Right cardiac atrium (tissue), 5 donors: ENCODE measurements around the gene RAB5B. TPM values are rescaled to one million over a fixed set of nuclear protein-coding genes. Genes with fewer than 3 reads are reported as not detected.
"Not testable (repeated sequence)": the region's sequence is repeated elsewhere in the genome, so short reads cannot be mapped to it uniquely, and the experiment has no call there.

Experiments used
- ATAC-seq, 2 donors: fragments of 200-7000 bp; cut with Tn5 transposase; one replicate each; pipeline versions ENCODE4 v1.8.0 to v1.9.1; 2020; ENCODE audit warnings: moderate library complexity in 2 of 2, mild to moderate bottlenecking in 1 of 2
- DNase-seq, 3 donors: peaks; one replicate each; pipeline ENCODE4 v3.0.0-alpha.2; 2020
- H3K27ac ChIP-seq: one replicate; pipeline ENCODE4 v1.5.1; 2013; ENCODE audit warnings: mild to moderate bottlenecking, low read length, control low read depth, moderate library complexity
- H3K27me3 ChIP-seq: one replicate; pipeline ENCODE4 v1.6.1; 2013; ENCODE audit not compliant: control insufficient read depth, insufficient read depth
- H3K4me1 ChIP-seq: one replicate; pipeline ENCODE4 v1.6.1; 2013; ENCODE audit warnings: low read length; ENCODE audit not compliant: control insufficient read depth, insufficient read depth
- H3K4me3 ChIP-seq: one replicate; pipeline ENCODE4 v1.5.1; 2013; ENCODE audit warnings: low read length, control low read depth
- H3K9me3 ChIP-seq: one replicate; pipeline ENCODE4 v1.6.1; 2013; ENCODE audit warnings: low read length; ENCODE audit not compliant: control insufficient read depth
- WGBS: extraction: QIAGEN DNeasy Blood & Tissue Kit; methylation state at CpG from one replicate; pipeline ENCODE4 v1.1.7; 2013; 5-methylcytosine and 5-hydroxymethylcytosine counted together
- intact Hi-C, 4 donors: fragments of 100-400 bp; cut with DNase I; formaldehyde crosslinking; loops; one replicate each; pipeline versions ENCODE4 v1.11.0 to v1.14.0; 2022 to 2023
- polyA plus RNA-seq: library from polyadenylated mRNA; stranded (reverse); fragments of 200-250 nt; gene quantifications from one replicate; pipeline ENCODE4 v1.2.3, GENCODE V29; 2013
- total RNA-seq, 4 donors: library from RNA; stranded (reverse); fragmentation: NEBNext Ultra II Directional; extraction: Animal tissue kit (Norgen Biotek cat#: 25700); gene quantifications; one replicate each; pipeline ENCODE4 v1.2.1, GENCODE V29; 2021
- donor health status: healthy with polysubstance abuse.
- donor health status: DM: no; HTN: yes; CAD: no.
- donor health status: DM: no; HTN: no; CAD: no.
- donor health status: DM: no; HTN: yes; CAD: no; lungs with severe emphysema.
- donor health status: DM: yes; HTN: yes; CAD: no.

RAB5B gene
- total and polyA plus RNA-seq, 5 donors = 86.4 to 132 (median 113) TPM

- peaks cover 2% of the 10 kb centered on the region for H3K4me1 ChIP-seq
- intact Hi-C loops = no loop called here
- no peak overlapping the region for H3K4me3 ChIP-seq
- WGBS = 77% methylated on average over 4 of the region's 4 CpGs
- H3K27me3 ChIP-seq = no peaks in the 10 kb centered on the region
- no peak overlapping the region for H3K27ac ChIP-seq
- ATAC-seq = no peak
- no peaks in the 10 kb centered on the region for H3K9me3 ChIP-seq
- DNase-seq = peak in 1 of 3 donors; percentile 71
These were observed 4.5 kb upstream of the RAB5B start for GRCh38 chr12:55969356-55969755.

DNA sequence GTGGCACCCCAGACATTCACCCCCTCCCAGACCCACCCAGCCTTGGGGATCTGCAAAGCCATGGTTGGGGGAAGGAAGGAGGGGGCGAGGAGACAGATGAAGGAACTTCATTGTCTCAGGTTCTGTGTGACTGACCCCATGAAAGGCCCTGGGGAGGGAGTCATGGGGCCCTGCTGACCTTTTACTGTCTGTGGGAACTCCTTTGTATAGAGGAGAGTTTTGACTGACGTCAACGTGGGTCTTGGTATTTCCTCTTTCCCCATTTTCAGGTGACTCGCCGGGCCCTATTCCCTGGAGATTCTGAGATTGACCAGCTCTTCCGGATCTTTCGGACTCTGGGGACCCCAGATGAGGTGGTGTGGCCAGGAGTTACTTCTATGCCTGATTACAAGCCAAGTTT lies 3.1 kb upstream of the RAB5B start:
- Histone ChIP-seq H3K27ac (no peak overlapping the region), H3K4me1 (peaks cover 2% of the 10 kb centered on the region), H3K4me3 (no peak overlapping the region), H3K27me3 (no peaks in the 10 kb centered on the region), H3K9me3 (no peaks in the 10 kb centered on the region)
- intact Hi-C loops = no loop called here
- WGBS = 73% methylated on average over 7 of the region's 7 CpGs
- DNase-seq (no peak), ATAC-seq (no peak)

DNA sequence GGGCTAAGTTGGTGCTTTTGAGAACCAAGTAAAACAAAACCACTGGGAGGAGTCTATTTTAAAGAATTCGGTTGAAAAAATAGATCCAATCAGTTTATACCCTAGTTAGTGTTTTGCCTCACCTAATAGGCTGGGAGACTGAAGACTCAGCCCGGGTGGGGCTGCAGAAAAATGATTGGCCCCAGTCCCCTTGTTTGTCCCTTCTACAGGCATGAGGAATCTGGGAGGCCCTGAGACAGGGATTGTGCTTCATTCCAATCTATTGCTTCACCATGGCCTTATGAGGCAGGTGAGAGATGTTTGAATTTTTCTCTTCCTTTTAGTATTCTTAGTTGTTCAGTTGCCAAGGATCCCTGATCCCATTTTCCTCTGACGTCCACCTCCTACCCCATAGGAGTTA lies 1.8 kb upstream of the RAB5B start:
- Histone ChIP-seq H3K4me3 (peak overlapping the region; percentile 87), H3K9me3 (no peaks in the 10 kb centered on the region), H3K27me3 (no peaks in the 10 kb centered on the region), H3K27ac (peak overlapping the region; percentile 23), H3K4me1 (peaks cover 2% of the 10 kb centered on the region)
- 56% methylated on average over 3 of the region's 3 CpGs for WGBS
- DNase-seq (no peak), ATAC-seq (no peak)
- intact Hi-C loops = no loop called here

GRCh38 chr12:55972456-55972855 lies 1.4 kb upstream of the RAB5B start:
- DNase-seq (no peak), ATAC-seq (no peak)
- intact Hi-C loops = no loop called here
- Histone ChIP-seq H3K9me3 (no peaks in the 10 kb centered on the region), H3K27me3 (no peaks in the 10 kb centered on the region), H3K4me3 (peak overlapping the region; percentile 87), H3K4me1 (no peaks in the 10 kb centered on the region), H3K27ac (peak overlapping the region; percentile 98)
- WGBS = 33% methylated on average over 1 of the region's 1 CpG

- peak overlapping the region; percentile 98 for H3K27ac ChIP-seq
- DNase-seq = no peak
- no peaks in the 10 kb centered on the region for H3K9me3 ChIP-seq
- ATAC-seq = peak in 1 of 2 donors; percentile 5
- WGBS = under 1% methylated on average over 18 of the region's 18 CpGs
- H3K27me3 ChIP-seq = no peaks in the 10 kb centered on the region
- intact Hi-C loops = no loop called here
- H3K4me1 ChIP-seq = no peaks in the 10 kb centered on the region
- peak overlapping the region; percentile 87 for H3K4me3 ChIP-seq
These were observed 823 bp upstream of the RAB5B start for GRCh38 chr12:55972911-55973598.

DNA sequence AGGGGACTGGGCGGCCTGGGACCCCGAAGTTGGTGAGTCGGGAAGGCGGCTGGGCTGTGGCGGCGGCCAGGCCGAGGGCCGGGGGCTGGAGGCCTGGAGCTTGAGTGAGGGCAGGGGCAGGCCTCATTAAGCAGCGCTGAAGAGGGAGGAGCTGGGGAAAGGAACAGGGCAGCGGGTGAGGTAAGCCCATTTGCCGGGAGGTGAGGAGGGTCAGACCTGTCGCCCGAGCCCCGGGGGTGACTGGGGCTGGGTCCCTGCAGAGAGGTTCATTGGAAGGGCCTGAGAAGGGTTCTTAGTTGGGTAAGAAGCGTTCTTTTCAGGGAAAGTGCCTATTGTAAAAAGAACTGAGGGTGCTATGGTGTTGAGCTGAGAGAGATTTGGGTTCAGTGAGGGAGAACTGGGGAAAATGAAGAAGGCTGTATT lies 441 bp downstream of the RAB5B start:
- DNase-seq (no peak), ATAC-seq (peak; percentile 47 to 55)
- Histone ChIP-seq H3K4me3 (peak overlapping the region; percentile 93), H3K27me3 (no peaks in the 10 kb centered on the region), H3K27ac (peak overlapping the region; percentile 91), H3K4me1 (no peaks in the 10 kb centered on the region), H3K9me3 (no peaks in the 10 kb centered on the region)
- intact Hi-C loops = no loop called here
- WGBS = 0% methylated on average over 15 of the region's 15 CpGs

DNA sequence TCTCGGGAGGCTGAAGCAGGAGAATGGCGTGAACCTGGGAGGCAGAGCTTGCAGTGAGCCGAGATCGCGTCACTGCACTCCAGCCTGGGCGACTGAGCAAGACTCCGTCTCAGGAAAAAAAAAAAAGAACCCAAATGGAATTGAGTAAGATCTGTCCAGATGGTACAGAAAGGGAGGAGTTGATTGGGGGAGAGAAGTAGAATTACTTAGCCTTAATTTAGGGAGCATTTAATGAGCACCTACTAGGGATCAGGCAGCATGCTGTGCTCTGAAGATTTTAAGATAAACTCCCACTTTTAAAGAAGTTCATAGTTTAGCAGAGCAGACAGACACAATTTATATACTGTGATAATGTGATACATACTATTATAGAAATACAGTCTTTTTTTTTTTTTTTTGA lies 4.5 kb downstream of the RAB5B start:
- Histone ChIP-seq H3K4me3 (no peak overlapping the region), H3K27ac (no peak overlapping the region), H3K9me3 (no peaks in the 10 kb centered on the region), H3K27me3 (no peaks in the 10 kb centered on the region), H3K4me1 (no peaks in the 10 kb centered on the region)
- no peak for ATAC-seq
- WGBS = 87% methylated on average over 7 of the region's 7 CpGs
- intact Hi-C loops = no loop called here
- no peak for DNase-seq

- no peak overlapping the region for H3K4me3 ChIP-seq
- no peaks in the 10 kb centered on the region for H3K9me3 ChIP-seq
- no peak overlapping the region for H3K27ac ChIP-seq
- DNase-seq = no peak
- ATAC-seq = no peak
- 90% methylated on average over 3 of the region's 3 CpGs for WGBS
- H3K27me3 ChIP-seq = no peaks in the 10 kb centered on the region
- H3K4me1 ChIP-seq = peaks cover 2% of the 10 kb centered on the region
- intact Hi-C loops = no loop called here
These were observed 5.2 kb downstream of the RAB5B start for GRCh38 chr12:55979069-55979468.

- DNase-seq, intact Hi-C loops, H3K4me1 ChIP-seq, H3K4me3 ChIP-seq, ATAC-seq, H3K27ac ChIP-seq, H3K9me3 ChIP-seq, H3K27me3 ChIP-seq: not testable (repeated sequence)
- WGBS = 79% methylated on average over 5 of the region's 5 CpGs
These were observed 8.0 kb downstream of the RAB5B start for GRCh38 chr12:55981882-55982281.

GRCh38 chr12:55982319-55982936 lies 8.6 kb downstream of the RAB5B start:
- intact Hi-C loops = no loop called here
- DNase-seq (no peak), ATAC-seq (no peak)
- no peak overlapping the region for H3K4me3 ChIP-seq
- H3K27ac ChIP-seq = no peak overlapping the region
- no peaks in the 10 kb centered on the region for H3K27me3 ChIP-seq
- WGBS = 54% methylated on average over 3 of the region's 3 CpGs
- no peaks in the 10 kb centered on the region for H3K9me3 ChIP-seq
- peaks cover 2% of the 10 kb centered on the region for H3K4me1 ChIP-seq

DNA sequence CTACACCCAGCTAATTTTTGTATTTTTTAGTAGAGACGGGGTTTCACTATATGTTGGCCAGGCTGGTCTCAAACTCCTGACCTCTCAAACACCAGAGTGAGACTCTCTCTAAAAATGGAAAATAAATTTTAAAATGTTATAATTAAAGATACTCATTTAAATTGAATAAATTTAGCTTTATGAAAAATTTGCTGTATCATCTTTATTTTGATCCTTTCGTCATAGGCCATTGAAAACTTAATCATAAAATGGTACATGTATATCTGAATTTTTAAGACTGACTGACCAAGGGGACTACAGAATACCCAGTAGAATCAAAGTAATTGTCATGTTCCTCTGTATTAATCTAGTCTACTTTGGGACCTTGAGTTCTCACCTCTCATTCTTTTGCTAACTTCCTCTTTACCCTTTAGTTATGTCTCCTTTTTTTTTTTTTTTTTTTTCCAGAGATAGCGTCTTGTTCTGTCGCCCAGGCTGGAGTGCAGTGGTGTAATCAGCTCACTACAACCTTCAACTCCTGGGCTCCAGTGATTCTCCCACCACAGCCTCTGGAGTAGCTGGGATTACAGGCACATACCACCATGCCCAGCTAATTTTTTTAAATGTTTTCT lies 9.5 kb downstream of the RAB5B start:
- peak; percentile 23 to 31 for ATAC-seq
- intact Hi-C loops = no loop called here
- Histone ChIP-seq H3K27ac (no peak overlapping the region), H3K4me3 (no peak overlapping the region), H3K27me3 (no peaks in the 10 kb centered on the region), H3K9me3 (no peaks in the 10 kb centered on the region), H3K4me1 (peaks cover 2% of the 10 kb centered on the region)
- 66% methylated on average over 4 of the region's 4 CpGs for WGBS
- no peak for DNase-seq
